NCI-H345 treated with DMSO at 0.1 percent for 48 hours (cell line): Measurements from ENCODE around the gene SLC28A1.

ENCODE experiments used
- DNase-seq: peaks from one replicate; lab custom pipeline; 2025; ENCODE audit not compliant: unreplicated experiment; lab: John Stamatoyannopoulos, UW

SLC28A1 gene

GRCh38 chr15:84988909-84989644 is 104.6 kb downstream of the SLC28A1 start:
- DNase-seq, result no peak

GRCh38 chr15:84990507-84990906 is 106.0 kb downstream of the SLC28A1 start:
- DNase-seq, result no peak

- no peak for DNase-seq
Observed at GRCh38 chr15:84991014-84991712, 106.7 kb downstream of the SLC28A1 start.

- DNase-seq, result no peak
Observed at GRCh38 chr15:84992157-84992944, 107.9 kb downstream of the SLC28A1 start.
